ENCODE measurements around the gene SP9. TPM values are rescaled to one million over a fixed set of nuclear protein-coding genes. Genes with fewer than 3 reads are reported as not detected.
"Not testable (repeated sequence)": the region's sequence is repeated elsewhere in the genome, so short reads cannot be mapped to it uniquely, and the experiment has no call there.

Gene SP9
- total and polyA plus RNA-seq, 5 donors from 2014 or later = not detected

GRCh38 chr2:174362949-174363348 is 28.2 kb downstream of the SP9 start:
- ATAC-seq (ENCODE audit: low read depth in 2 of 2) (no peak), DNase-seq (no peak)
- H3K27me3 ChIP-seq (ENCODE audit: control insufficient read depth, insufficient read depth, low read length) = no peaks in the 10 kb centered on the region
- H3K4me1 ChIP-seq (ENCODE audit: control insufficient read depth, insufficient read depth, low read length, poor library complexity, severe bottlenecking) = no peaks in the 10 kb centered on the region
- Mint-ChIP-seq H3K27me3 (no peaks in the 10 kb centered on the region), H3K9me3 (peaks cover 0 to 12% (median 4%) of the 10 kb centered on the region in 7 donors), H3K36me3 (peaks cover 63% of the 10 kb centered on the region), H3K4me3 (no peak overlapping the region), H3K27ac (no peak overlapping the region), H3K4me1 (peaks cover 0 to 14% (median 4%) of the 10 kb centered on the region in 4 donors)
- peaks cover 0 to 10% of the 10 kb centered on the region in 2 experiments for H3K9me3 ChIP-seq (ENCODE audit: control insufficient read depth in 2 of 2, low read length in 2 of 2)
- H3K27ac ChIP-seq (ENCODE audit: insufficient read depth, low read length, poor library complexity, severe bottlenecking) = no peak overlapping the region
- no peak overlapping the region for H3K4me3 ChIP-seq (ENCODE audit: low read depth, low read length)
- H3K36me3 ChIP-seq (ENCODE audit: control insufficient read depth, insufficient read depth, low read length) = peaks cover 43% of the 10 kb centered on the region

DNA sequence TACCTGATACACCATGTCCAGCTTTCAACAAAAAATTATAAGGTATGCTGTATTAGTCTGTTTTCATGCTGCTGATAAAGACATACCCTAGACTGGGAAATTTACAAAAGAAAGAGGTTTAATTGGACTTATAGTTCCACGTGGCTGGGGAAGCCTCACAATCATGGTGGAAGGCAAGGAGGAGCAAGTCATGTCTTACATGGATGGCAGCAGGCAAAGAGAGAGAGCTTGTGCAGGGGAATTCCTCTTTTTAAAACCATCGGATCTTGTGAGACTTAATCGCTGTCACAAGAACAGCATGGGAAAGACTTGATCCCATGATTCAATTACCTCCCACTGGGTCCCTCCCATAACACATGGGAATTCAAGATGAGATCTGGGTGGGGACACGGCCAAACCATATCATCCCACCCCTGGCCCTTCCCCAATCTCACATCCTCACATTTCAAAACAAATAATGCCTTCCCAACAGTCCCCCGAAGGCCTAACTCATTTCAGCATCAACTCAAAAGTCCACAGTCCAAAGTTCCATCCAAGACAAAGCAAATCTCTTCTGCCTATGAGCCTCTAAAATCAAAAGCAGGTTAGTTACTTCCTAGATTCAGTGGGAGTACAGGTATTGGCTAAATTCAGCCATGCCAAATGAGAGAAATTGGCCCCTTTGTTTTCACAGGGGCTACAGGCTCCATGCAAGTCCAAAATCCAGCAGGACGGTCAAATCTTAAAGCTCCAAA is 28.9 kb downstream of the SP9 start:
- not testable (repeated sequence) for H3K27me3 Mint-ChIP-seq; H3K4me3 ChIP-seq (ENCODE audit: low read depth, low read length); H3K27ac Mint-ChIP-seq; H3K4me3 Mint-ChIP-seq; H3K27ac ChIP-seq (ENCODE audit: insufficient read depth, low read length, poor library complexity, severe bottlenecking); DNase-seq; H3K4me1 ChIP-seq (ENCODE audit: control insufficient read depth, insufficient read depth, low read length, poor library complexity, severe bottlenecking); ATAC-seq (ENCODE audit: low read depth in 2 of 2); H3K27me3 ChIP-seq (ENCODE audit: control insufficient read depth, insufficient read depth, low read length)
- peaks cover 0 to 18% (median 4%) of the 10 kb centered on the region in 4 donors for H3K4me1 Mint-ChIP-seq
- H3K36me3 Mint-ChIP-seq = peaks cover 67% of the 10 kb centered on the region
- H3K9me3 ChIP-seq (ENCODE audit: control insufficient read depth in 2 of 2, low read length in 2 of 2) = peaks cover 0 to 10% of the 10 kb centered on the region in 2 experiments
- peaks cover 48% of the 10 kb centered on the region for H3K36me3 ChIP-seq (ENCODE audit: control insufficient read depth, insufficient read depth, low read length)
- H3K9me3 Mint-ChIP-seq = peaks cover 0 to 12% (median 5%) of the 10 kb centered on the region in 7 donors

GRCh38 chr2:174364628-174365027 is 29.9 kb downstream of the SP9 start:
- no peak overlapping the region for H3K27ac ChIP-seq (ENCODE audit: insufficient read depth, low read length, poor library complexity, severe bottlenecking)
- ATAC-seq (ENCODE audit: low read depth in 2 of 2) (no peak), DNase-seq (no peak)
- no peaks in the 10 kb centered on the region for H3K4me1 ChIP-seq (ENCODE audit: control insufficient read depth, insufficient read depth, low read length, poor library complexity, severe bottlenecking)
- Mint-ChIP-seq H3K27me3 (no peaks in the 10 kb centered on the region), H3K36me3 (peaks cover 65% of the 10 kb centered on the region), H3K4me3 (no peak overlapping the region), H3K9me3 (peaks cover 0 to 11% (median 5%) of the 10 kb centered on the region in 7 donors), H3K4me1 (peaks cover 0 to 24% (median 6%) of the 10 kb centered on the region in 4 donors), H3K27ac (no peak overlapping the region)
- peaks cover 57% of the 10 kb centered on the region for H3K36me3 ChIP-seq (ENCODE audit: control insufficient read depth, insufficient read depth, low read length)
- peaks cover 0 to 10% of the 10 kb centered on the region in 2 experiments for H3K9me3 ChIP-seq (ENCODE audit: control insufficient read depth in 2 of 2, low read length in 2 of 2)
- no peak overlapping the region for H3K4me3 ChIP-seq (ENCODE audit: low read depth, low read length)
- H3K27me3 ChIP-seq (ENCODE audit: control insufficient read depth, insufficient read depth, low read length) = no peaks in the 10 kb centered on the region

GRCh38 chr2:174365571-174365970 is 30.8 kb downstream of the SP9 start:
- no peaks in the 10 kb centered on the region for H3K27me3 ChIP-seq (ENCODE audit: control insufficient read depth, insufficient read depth, low read length)
- DNase-seq (no peak), ATAC-seq (ENCODE audit: low read depth in 2 of 2) (no peak)
- H3K9me3 ChIP-seq (ENCODE audit: control insufficient read depth in 2 of 2, low read length in 2 of 2) = peaks cover 0 to 10% of the 10 kb centered on the region in 2 experiments
- H3K4me3 ChIP-seq (ENCODE audit: low read depth, low read length) = no peak overlapping the region
- no peak overlapping the region for H3K27ac ChIP-seq (ENCODE audit: insufficient read depth, low read length, poor library complexity, severe bottlenecking)
- peaks cover 66% of the 10 kb centered on the region for H3K36me3 ChIP-seq (ENCODE audit: control insufficient read depth, insufficient read depth, low read length)
- peaks cover 71% of the 10 kb centered on the region for H3K36me3 Mint-ChIP-seq
- H3K4me1 Mint-ChIP-seq = peaks cover 0 to 25% (median 7%) of the 10 kb centered on the region in 4 donors
- no peaks in the 10 kb centered on the region for H3K27me3 Mint-ChIP-seq
- H3K27ac Mint-ChIP-seq = no peak overlapping the region
- H3K4me1 ChIP-seq (ENCODE audit: control insufficient read depth, insufficient read depth, low read length, poor library complexity, severe bottlenecking) = no peaks in the 10 kb centered on the region
- H3K4me3 Mint-ChIP-seq = no peak overlapping the region
- peaks cover 0 to 11% (median 3%) of the 10 kb centered on the region in 7 donors for H3K9me3 Mint-ChIP-seq

GRCh38 chr2:174368691-174369090 is 33.9 kb downstream of the SP9 start:
- Histone ChIP-seq H3K27ac (ENCODE audit: insufficient read depth, low read length, poor library complexity, severe bottlenecking) (no peak overlapping the region), H3K27me3 (ENCODE audit: control insufficient read depth, insufficient read depth, low read length) (no peaks in the 10 kb centered on the region), H3K4me1 (ENCODE audit: control insufficient read depth, insufficient read depth, low read length, poor library complexity, severe bottlenecking) (no peaks in the 10 kb centered on the region), H3K9me3 (ENCODE audit: control insufficient read depth in 2 of 2, low read length in 2 of 2) (peaks cover 0 to 10% of the 10 kb centered on the region in 2 experiments), H3K36me3 (ENCODE audit: control insufficient read depth, insufficient read depth, low read length) (peaks cover 71% of the 10 kb centered on the region), H3K4me3 (ENCODE audit: low read depth, low read length) (no peak overlapping the region)
- Mint-ChIP-seq H3K4me3 (no peak overlapping the region), H3K9me3 (peaks cover 0 to 10% (median 3%) of the 10 kb centered on the region in 7 donors), H3K27ac (no peak overlapping the region), H3K36me3 (peaks cover 68% of the 10 kb centered on the region), H3K27me3 (no peaks in the 10 kb centered on the region), H3K4me1 (peaks cover 0 to 31% (median 6%) of the 10 kb centered on the region in 4 donors)
- ATAC-seq (ENCODE audit: low read depth in 2 of 2) (no peak), DNase-seq (no peak)

DNA sequence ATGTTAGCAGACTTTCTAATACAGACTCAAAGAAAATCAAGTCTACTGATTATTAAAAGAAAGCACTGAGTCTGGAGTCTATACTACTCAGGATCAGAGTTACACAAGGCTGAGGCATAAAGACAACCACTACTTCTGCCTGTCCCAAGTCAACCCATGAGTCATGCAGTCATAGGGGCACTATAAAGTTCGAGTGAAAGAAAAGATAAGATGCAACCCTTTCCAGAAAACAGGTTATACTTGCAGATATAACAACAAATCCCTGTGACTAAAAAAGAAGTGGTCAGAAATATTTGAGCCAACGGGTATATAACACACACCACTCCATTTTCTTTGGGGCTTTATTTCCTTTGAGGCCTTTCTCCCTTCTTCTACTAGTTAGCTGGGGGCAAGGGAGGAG is 42.2 kb downstream of the SP9 start:
- Histone ChIP-seq H3K9me3 (ENCODE audit: control insufficient read depth in 2 of 2, low read length in 2 of 2) (no peaks in the 10 kb centered on the region), H3K4me1 (ENCODE audit: control insufficient read depth, insufficient read depth, low read length, poor library complexity, severe bottlenecking) (no peaks in the 10 kb centered on the region), H3K36me3 (ENCODE audit: control insufficient read depth, insufficient read depth, low read length) (peaks cover 88% of the 10 kb centered on the region), H3K4me3 (ENCODE audit: low read depth, low read length) (no peak overlapping the region), H3K27ac (ENCODE audit: insufficient read depth, low read length, poor library complexity, severe bottlenecking) (no peak overlapping the region), H3K27me3 (ENCODE audit: control insufficient read depth, insufficient read depth, low read length) (no peaks in the 10 kb centered on the region)
- DNase-seq = no peak
- no peak overlapping the region for H3K4me3 Mint-ChIP-seq
- H3K27me3 Mint-ChIP-seq = no peaks in the 10 kb centered on the region
- no peaks in the 10 kb centered on the region for H3K9me3 Mint-ChIP-seq
- H3K4me1 Mint-ChIP-seq = peaks cover 0 to 9% (median 4%) of the 10 kb centered on the region in 4 donors
- no peak for ATAC-seq (ENCODE audit: low read depth in 2 of 2)
- no peak overlapping the region for H3K27ac Mint-ChIP-seq
- peaks cover 32% of the 10 kb centered on the region for H3K36me3 Mint-ChIP-seq

GRCh38 chr2:174383796-174384195 is 49.0 kb downstream of the SP9 start:
- peaks cover 37% of the 10 kb centered on the region for H3K36me3 Mint-ChIP-seq
- ATAC-seq (ENCODE audit: low read depth in 2 of 2) (no peak), DNase-seq (no peak)
- peak overlapping the region in 1 of 4 donors; percentile 43 for H3K4me3 Mint-ChIP-seq
- H3K9me3 Mint-ChIP-seq = no peaks in the 10 kb centered on the region
- H3K27me3 ChIP-seq (ENCODE audit: control insufficient read depth, insufficient read depth, low read length) = no peaks in the 10 kb centered on the region
- peaks cover 81% of the 10 kb centered on the region for H3K36me3 ChIP-seq (ENCODE audit: control insufficient read depth, insufficient read depth, low read length)
- H3K27ac Mint-ChIP-seq = no peak overlapping the region
- no peaks in the 10 kb centered on the region for H3K9me3 ChIP-seq (ENCODE audit: control insufficient read depth in 2 of 2, low read length in 2 of 2)
- H3K4me3 ChIP-seq (ENCODE audit: low read depth, low read length) = no peak overlapping the region
- no peak overlapping the region for H3K27ac ChIP-seq (ENCODE audit: insufficient read depth, low read length, poor library complexity, severe bottlenecking)
- no peaks in the 10 kb centered on the region for H3K4me1 ChIP-seq (ENCODE audit: control insufficient read depth, insufficient read depth, low read length, poor library complexity, severe bottlenecking)
- no peaks in the 10 kb centered on the region for H3K27me3 Mint-ChIP-seq
- H3K4me1 Mint-ChIP-seq = peaks cover 10 to 23% (median 14%) of the 10 kb centered on the region in 4 donors

GRCh38 chr2:174385201-174385600 is 50.4 kb downstream of the SP9 start:
- peaks cover 45% of the 10 kb centered on the region for H3K36me3 Mint-ChIP-seq

More at GRCh38 chr2:174385201-174385600, 50.4 kb downstream of the SP9 start:
- H3K27ac Mint-ChIP-seq = no peak overlapping the region
- Histone ChIP-seq H3K9me3 (ENCODE audit: control insufficient read depth in 2 of 2, low read length in 2 of 2) (no peaks in the 10 kb centered on the region), H3K36me3 (ENCODE audit: control insufficient read depth, insufficient read depth, low read length) (peaks cover 75% of the 10 kb centered on the region), H3K4me3 (ENCODE audit: low read depth, low read length) (no peak overlapping the region), H3K27ac (ENCODE audit: insufficient read depth, low read length, poor library complexity, severe bottlenecking) (no peak overlapping the region), H3K27me3 (ENCODE audit: control insufficient read depth, insufficient read depth, low read length) (no peaks in the 10 kb centered on the region), H3K4me1 (ENCODE audit: control insufficient read depth, insufficient read depth, low read length, poor library complexity, severe bottlenecking) (no peaks in the 10 kb centered on the region)
- H3K9me3 Mint-ChIP-seq = no peaks in the 10 kb centered on the region
- no peaks in the 10 kb centered on the region for H3K27me3 Mint-ChIP-seq
- DNase-seq (no peak), ATAC-seq (ENCODE audit: low read depth in 2 of 2) (no peak)
- H3K4me3 Mint-ChIP-seq = no peak overlapping the region
- H3K4me1 Mint-ChIP-seq = peaks cover 12 to 35% (median 22%) of the 10 kb centered on the region in 4 donors
